Kidney epithelial cell (primary cell): ENCODE measurements around the gene IGSF21. TPM values are rescaled to one million over a fixed set of nuclear protein-coding genes. Genes with fewer than 3 reads are reported as not detected.

ENCODE experiments used
- DNase-seq: peaks from one replicate; pipeline ENCODE4 v3.0.0-alpha.2; 2010; ENCODE audit warnings: low read depth
- H3K27me3 ChIP-seq: 2 replicates; pipeline ENCODE4 v1.6.0; 2011; ENCODE audit warnings: low read length; ENCODE audit not compliant: control insufficient read depth, insufficient read depth
- H3K36me3 ChIP-seq: 2 replicates; pipeline ENCODE4 v1.5.1; 2011; ENCODE audit warnings: low read length; ENCODE audit not compliant: control insufficient read depth, insufficient read depth
- H3K4me3 ChIP-seq: 2 replicates; pipeline ENCODE4 v1.5.1; 2011; ENCODE audit warnings: low read depth, mild to moderate bottlenecking, control low read depth, low read length
- total RNA-seq: library from RNA; depleted of rRNA; stranded (reverse); fragments of >200 nt; gene quantifications from 2 replicates; pipeline ENCODE4 v1.2.3, GENCODE V29; 2015
- TF ChIP-seq, protein P1 (sequence below): IDR thresholded peaks from 2 replicates; pipeline ENCODE4 v1.5.1; 2011; ENCODE audit warnings: mild to moderate bottlenecking, moderate library complexity, low read length, control low read depth, inconsistent platforms; ENCODE audit not compliant: insufficient read depth, poor library complexity, severe bottlenecking

IGSF21 gene
- total RNA-seq, 1 donor from 2014 or later, result not detected

DNA sequence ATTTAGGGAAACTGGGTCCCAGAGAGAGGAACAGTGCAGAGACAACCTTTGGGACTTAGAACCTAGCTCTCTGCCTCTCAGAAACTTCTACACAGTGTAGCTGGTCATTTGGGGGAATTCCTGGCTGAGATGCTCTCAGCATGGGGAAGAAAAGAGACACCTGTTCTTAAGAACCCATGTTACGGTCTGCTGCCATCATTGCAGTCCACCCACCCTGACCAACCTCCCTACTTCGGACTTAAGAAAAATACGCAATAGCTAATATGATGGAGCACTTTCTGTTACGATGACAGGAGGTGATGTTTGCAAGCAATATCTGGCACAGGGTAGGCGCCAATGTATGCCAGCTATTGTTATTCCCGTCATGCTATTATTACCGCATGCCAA, 177.9 kb downstream of the IGSF21 start:
- H3K4me3 ChIP-seq, result no peak overlapping the region
- no peak for DNase-seq
- TF ChIP-seq, protein P1, sequence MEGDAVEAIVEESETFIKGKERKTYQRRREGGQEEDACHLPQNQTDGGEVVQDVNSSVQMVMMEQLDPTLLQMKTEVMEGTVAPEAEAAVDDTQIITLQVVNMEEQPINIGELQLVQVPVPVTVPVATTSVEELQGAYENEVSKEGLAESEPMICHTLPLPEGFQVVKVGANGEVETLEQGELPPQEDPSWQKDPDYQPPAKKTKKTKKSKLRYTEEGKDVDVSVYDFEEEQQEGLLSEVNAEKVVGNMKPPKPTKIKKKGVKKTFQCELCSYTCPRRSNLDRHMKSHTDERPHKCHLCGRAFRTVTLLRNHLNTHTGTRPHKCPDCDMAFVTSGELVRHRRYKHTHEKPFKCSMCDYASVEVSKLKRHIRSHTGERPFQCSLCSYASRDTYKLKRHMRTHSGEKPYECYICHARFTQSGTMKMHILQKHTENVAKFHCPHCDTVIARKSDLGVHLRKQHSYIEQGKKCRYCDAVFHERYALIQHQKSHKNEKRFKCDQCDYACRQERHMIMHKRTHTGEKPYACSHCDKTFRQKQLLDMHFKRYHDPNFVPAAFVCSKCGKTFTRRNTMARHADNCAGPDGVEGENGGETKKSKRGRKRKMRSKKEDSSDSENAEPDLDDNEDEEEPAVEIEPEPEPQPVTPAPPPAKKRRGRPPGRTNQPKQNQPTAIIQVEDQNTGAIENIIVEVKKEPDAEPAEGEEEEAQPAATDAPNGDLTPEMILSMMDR, result no peak
- no peaks in the 10 kb centered on the region for H3K36me3 ChIP-seq
- H3K27me3 ChIP-seq, result peaks cover 16% of the 10 kb centered on the region

DNA sequence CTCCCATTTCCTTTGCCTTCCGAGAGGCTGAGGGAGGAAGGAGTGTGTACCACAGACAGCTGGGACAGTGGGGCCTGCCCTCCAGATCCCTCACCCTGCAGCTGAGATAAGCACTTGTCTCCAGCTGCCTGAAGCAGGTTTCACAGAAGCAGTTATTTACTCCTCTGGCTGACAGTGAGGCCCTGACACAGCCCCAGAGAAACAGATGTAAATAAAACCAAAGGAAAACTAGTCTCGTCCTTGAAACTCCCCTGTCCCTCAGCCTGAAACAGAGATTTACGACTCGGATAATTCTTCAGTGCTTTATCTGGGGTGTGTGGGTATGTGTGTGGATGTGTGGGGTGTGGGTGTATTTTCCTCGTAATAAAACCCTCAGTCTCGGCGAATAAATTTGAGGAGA, 181.1 kb downstream of the IGSF21 start:
- TF ChIP-seq, protein P1, result no peak
- H3K36me3 ChIP-seq, result no peaks in the 10 kb centered on the region
- peaks cover 9% of the 10 kb centered on the region for H3K27me3 ChIP-seq
- no peak overlapping the region for H3K4me3 ChIP-seq
- no peak for DNase-seq

DNA sequence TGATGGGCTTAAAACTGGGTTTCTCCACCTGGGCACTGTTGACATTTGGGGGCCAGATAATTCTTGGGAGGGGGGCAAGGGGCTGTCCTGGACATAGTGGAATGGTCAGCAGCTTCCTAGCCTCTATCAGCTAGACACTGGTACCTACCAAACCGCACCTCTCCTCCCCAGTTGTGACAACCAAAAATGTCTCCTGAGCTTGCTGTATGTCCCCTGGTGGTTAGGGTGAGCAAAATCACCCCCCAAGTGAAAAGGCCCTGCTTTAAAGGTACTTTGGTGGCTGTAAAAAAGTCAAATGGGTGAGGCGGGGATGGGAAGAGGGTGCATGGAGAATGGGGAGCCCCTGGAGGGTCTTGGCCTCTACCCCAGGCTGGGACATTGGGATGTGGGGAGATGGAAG, 182.0 kb downstream of the IGSF21 start:
- DNase-seq, result no peak
- no peak overlapping the region for H3K4me3 ChIP-seq
- peaks cover 8% of the 10 kb centered on the region for H3K27me3 ChIP-seq
- no peaks in the 10 kb centered on the region for H3K36me3 ChIP-seq
- TF ChIP-seq, protein P1, result no peak

- no peak for DNase-seq
- Histone ChIP-seq H3K27me3 (no peaks in the 10 kb centered on the region), H3K36me3 (no peaks in the 10 kb centered on the region), H3K4me3 (no peak overlapping the region)
- TF ChIP-seq, protein P1, result no peak
Observed at GRCh38 chr1:18290740-18291412, 183.3 kb downstream of the IGSF21 start.

- no peaks in the 10 kb centered on the region for H3K27me3 ChIP-seq
- TF ChIP-seq, protein P1, result no peak
Observed at GRCh38 chr1:18292531-18292930, 184.9 kb downstream of the IGSF21 start.

DNA sequence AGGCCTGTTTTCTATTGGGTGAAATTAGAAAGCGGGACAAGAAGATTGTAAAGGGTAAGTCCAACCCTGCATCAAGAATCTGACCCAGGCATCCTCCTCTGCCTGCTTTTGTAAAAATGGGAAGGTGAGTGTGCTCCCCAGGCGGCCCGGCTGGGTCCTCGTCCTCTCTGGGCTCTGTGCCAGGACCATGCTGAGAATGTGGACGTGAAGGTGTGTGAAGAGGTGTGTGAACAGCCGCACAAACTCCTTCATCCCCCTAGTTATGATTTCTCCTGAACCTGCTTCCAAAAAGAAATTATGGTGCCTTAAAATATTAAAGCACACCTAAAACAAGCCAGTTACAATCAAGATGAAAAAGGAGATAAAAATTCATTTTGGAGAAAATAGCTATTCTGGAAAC, 185.7 kb downstream of the IGSF21 start:
- DNase-seq, result no peak
- no peak overlapping the region for H3K4me3 ChIP-seq
- no peaks in the 10 kb centered on the region for H3K36me3 ChIP-seq
- H3K27me3 ChIP-seq, result no peaks in the 10 kb centered on the region
- TF ChIP-seq, protein P1, result no peak

More at GRCh38 chr1:18292531-18292930, 184.9 kb downstream of the IGSF21 start:
- Histone ChIP-seq H3K4me3 (no peak overlapping the region), H3K36me3 (no peaks in the 10 kb centered on the region)
- no peak for DNase-seq
